Stimulated activated effector memory CD8-positive, alpha-beta T cell treated with anti-CD3 and anti-CD28 coated beads, Interleukin-12 subunit alpha, Interleukin-12 subunit beta, amount 100 ng/mL, for 72 hours (primary cell): ENCODE data around the gene WNT7A.

Experiments
- ATAC-seq: fragments of 150-1000 bp; cut with Tn5 transposase; 2 replicates; pipeline ENCODE4 v1.10.0; 2021
- DNase-seq, 2 donors: peaks; one replicate each; pipeline ENCODE4 v3.0.0; 2021 to 2022; ENCODE audit warnings: low spot score in 2 of 2
- H3K27ac Mint-ChIP-seq: one replicate; pipeline ENCODE4 v1.8.0; 2022; ENCODE audit warnings: mild to moderate bottlenecking, mixed read lengths
- H3K36me3 Mint-ChIP-seq: one replicate; pipeline ENCODE4 v1.8.0; 2022; ENCODE audit warnings: mild to moderate bottlenecking, mixed read lengths
- H3K4me1 Mint-ChIP-seq: one replicate; pipeline ENCODE4 v1.8.0; 2022; ENCODE audit warnings: mixed read lengths
- H3K4me3 Mint-ChIP-seq: one replicate; pipeline ENCODE4 v1.8.0; 2022; ENCODE audit warnings: mild to moderate bottlenecking, mixed read lengths
- H3K9me3 Mint-ChIP-seq: one replicate; pipeline ENCODE4 v1.8.0; 2022; ENCODE audit warnings: mixed read lengths

WNT7A gene

GRCh38 chr3:13891017-13891392 is 11.1 kb upstream of the WNT7A start:
- no peak overlapping the region for H3K4me3 Mint-ChIP-seq
- ATAC-seq (no peak), DNase-seq (no peak)
- peaks cover 12% of the 10 kb centered on the region for H3K4me1 Mint-ChIP-seq
- H3K9me3 Mint-ChIP-seq = no peaks in the 10 kb centered on the region
- H3K27ac Mint-ChIP-seq = peak overlapping the region; percentile 87
- H3K36me3 Mint-ChIP-seq = peaks cover 11% of the 10 kb centered on the region

- DNase-seq (peak in 1 of 2 donors; percentile 49), ATAC-seq (peak; percentile 29)
- peaks cover 7% of the 10 kb centered on the region for H3K36me3 Mint-ChIP-seq
- H3K27ac Mint-ChIP-seq = peak overlapping the region; percentile 87
- H3K4me1 Mint-ChIP-seq = peaks cover 7% of the 10 kb centered on the region
- H3K4me3 Mint-ChIP-seq = no peak overlapping the region
- no peaks in the 10 kb centered on the region for H3K9me3 Mint-ChIP-seq
Observed at GRCh38 chr3:13890377-13891016, 10.6 kb upstream of the WNT7A start.

DNA sequence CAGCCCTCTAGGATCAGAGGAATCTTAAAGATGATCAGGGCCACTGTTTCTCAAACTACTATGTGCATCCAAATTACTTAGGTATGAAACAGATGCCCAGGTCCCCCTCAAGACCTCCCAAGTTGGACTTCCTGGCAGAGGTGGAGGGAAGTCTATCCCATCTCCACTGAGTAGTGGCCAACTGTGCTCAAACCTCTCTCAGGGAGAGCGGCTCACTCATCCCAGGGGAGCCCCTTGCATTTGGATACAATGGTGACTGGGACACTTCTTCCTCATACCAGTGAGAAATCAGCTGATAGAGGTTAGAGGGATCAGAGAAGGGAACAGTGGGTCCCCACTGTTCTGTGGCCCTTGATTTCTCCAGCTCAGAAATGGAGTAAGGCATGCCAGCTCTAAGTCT is 8.7 kb upstream of the WNT7A start:
- H3K27ac Mint-ChIP-seq = no peak overlapping the region

DNA sequence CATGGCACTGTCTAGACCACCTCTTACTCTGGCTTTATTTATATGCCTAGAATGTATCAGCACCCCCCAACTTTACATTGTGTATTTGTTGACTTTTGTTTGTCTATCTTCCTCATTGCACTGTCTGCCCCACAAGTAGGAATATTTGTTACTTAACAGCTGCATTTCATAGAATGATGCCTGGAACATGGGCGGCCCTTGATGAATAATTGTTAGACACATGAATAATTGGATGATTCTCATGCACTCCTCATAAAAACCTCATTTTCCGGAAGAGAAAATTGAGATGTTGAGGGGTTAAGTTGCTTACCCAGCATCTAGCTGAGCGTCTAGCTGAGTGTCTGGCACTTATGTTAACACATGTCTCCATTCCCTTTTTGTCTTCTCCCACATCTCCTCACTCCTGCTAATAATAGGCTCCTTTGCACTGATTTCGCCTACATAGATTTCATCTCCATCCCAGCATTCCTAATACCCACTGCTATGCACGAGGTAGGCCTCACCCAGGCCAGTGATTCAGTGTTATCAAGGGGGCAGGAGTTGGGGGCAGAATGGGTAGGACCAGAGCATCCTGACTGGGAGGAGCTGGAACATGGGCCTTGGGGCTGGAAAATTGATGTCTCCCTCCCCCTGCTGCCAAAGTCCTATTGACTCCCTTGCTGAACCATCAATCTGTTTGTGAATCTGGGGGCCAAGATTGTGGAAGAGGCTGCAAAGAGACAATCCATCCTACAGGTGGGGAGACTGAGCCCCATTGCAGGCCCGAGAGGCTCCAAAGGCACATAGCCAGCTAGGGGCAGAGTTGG is 7.8 kb upstream of the WNT7A start:
- Mint-ChIP-seq H3K9me3 (no peaks in the 10 kb centered on the region), H3K27ac (peak overlapping the region; percentile 38), H3K4me1 (peaks cover 7% of the 10 kb centered on the region), H3K4me3 (no peak overlapping the region), H3K36me3 (no peaks in the 10 kb centered on the region)
- ATAC-seq = no peak
- DNase-seq = no peak

More for the DNA sequence above, 8.7 kb upstream of the WNT7A start:
- H3K4me1 Mint-ChIP-seq = peaks cover 7% of the 10 kb centered on the region
- DNase-seq (no peak), ATAC-seq (no peak)
- no peaks in the 10 kb centered on the region for H3K36me3 Mint-ChIP-seq
- H3K9me3 Mint-ChIP-seq = no peaks in the 10 kb centered on the region
- H3K4me3 Mint-ChIP-seq = no peak overlapping the region

- H3K27ac Mint-ChIP-seq = no peak overlapping the region
- DNase-seq (peak in 1 of 2 donors; percentile 40), ATAC-seq (no peak)
- peaks cover 7% of the 10 kb centered on the region for H3K4me1 Mint-ChIP-seq
- H3K9me3 Mint-ChIP-seq = no peaks in the 10 kb centered on the region
- H3K4me3 Mint-ChIP-seq = no peak overlapping the region
- no peaks in the 10 kb centered on the region for H3K36me3 Mint-ChIP-seq
Observed at GRCh38 chr3:13886593-13887129, 6.8 kb upstream of the WNT7A start.

DNA sequence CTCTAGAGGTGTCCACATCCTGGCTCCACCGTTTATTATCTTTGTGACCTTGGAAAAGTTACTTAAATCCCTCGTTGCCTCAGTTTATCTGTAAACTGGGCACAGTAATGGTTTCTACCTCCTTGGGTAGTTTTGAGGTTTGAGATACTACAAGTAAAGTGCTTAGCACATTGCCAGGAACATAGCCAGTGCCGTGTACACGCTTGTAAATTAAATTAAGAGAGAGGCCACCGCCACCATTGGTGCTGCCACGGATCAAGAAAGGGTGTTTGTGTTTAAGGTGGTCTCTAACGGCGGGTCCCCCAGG is 5.8 kb upstream of the WNT7A start:
- ATAC-seq (no peak), DNase-seq (no peak)
- no peak overlapping the region for H3K27ac Mint-ChIP-seq
- H3K4me1 Mint-ChIP-seq = peaks cover 5% of the 10 kb centered on the region
- H3K9me3 Mint-ChIP-seq = no peaks in the 10 kb centered on the region
- no peak overlapping the region for H3K4me3 Mint-ChIP-seq
- H3K36me3 Mint-ChIP-seq = no peaks in the 10 kb centered on the region

DNA sequence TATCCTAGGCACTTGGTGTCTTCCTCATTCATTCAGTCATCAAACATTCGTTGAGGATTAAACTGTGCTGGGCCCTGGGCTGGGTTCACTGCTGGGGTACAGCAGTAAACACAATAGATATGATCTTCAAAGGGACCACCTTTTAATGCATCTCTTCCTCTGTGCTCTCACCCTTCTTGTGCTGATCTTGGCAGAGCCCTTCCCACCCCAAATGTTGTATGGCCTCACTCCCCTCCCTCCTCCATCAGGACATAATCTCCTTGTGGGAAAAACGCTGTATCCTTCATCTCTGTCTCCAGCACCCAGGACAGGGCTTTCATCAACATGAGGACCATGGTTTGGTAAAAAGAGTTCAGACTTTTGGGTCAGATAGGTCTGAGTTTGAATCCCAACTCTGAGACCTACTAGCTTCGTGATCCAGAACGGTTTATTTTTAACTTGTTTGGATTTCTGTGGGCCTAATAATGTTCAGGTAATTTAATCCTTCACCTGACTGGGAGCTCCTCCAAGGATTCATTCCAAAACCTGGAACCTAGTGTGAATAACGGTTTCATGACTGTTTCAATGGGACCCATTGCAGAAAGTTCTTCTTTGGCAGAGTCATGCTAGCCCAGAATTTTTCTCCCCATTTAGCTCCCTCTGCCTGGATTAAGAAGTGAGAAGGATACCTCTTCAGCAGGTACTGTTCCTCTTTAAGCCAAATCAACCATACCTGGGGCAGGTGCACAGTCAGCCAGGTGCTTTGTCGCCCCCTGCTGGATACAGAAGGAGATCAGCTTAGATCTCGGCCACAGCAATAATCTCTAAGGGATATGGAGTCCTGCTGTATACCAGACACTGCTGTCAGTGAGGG is 5.2 kb upstream of the WNT7A start:
- Mint-ChIP-seq H3K4me1 (no peaks in the 10 kb centered on the region), H3K9me3 (no peaks in the 10 kb centered on the region), H3K36me3 (no peaks in the 10 kb centered on the region), H3K4me3 (no peak overlapping the region), H3K27ac (no peak overlapping the region)
- ATAC-seq = peak; percentile 59
- DNase-seq = peak in 1 of 2 donors; percentile 72

DNA sequence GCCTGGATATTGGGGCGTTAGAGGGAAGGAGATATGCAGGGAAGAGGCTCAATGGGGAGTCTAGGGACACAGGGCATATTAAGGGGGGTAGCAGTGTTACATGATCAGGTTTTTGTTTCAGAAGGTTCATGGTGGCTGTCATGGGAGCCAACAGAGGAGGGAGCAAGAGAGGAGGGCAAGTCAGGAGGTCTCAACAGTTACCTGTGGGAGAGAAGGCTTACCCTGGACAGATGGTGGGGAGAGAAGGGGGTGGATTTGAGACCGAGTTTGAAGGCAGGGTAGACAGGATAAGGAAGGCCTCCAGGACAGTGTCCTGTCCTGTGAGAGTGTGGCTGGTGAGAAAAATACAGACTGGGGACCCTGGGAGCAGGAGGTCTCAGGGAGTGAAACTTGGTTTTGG is 3.8 kb upstream of the WNT7A start:
- ATAC-seq = no peak
- Mint-ChIP-seq H3K4me1 (no peaks in the 10 kb centered on the region), H3K27ac (no peak overlapping the region), H3K9me3 (no peaks in the 10 kb centered on the region), H3K36me3 (no peaks in the 10 kb centered on the region), H3K4me3 (no peak overlapping the region)
- no peak for DNase-seq

- Mint-ChIP-seq H3K9me3 (no peaks in the 10 kb centered on the region), H3K4me1 (peaks cover 6% of the 10 kb centered on the region), H3K36me3 (no peaks in the 10 kb centered on the region), H3K27ac (no peak overlapping the region), H3K4me3 (no peak overlapping the region)
- peak in 1 of 2 donors; percentile 20 for DNase-seq
- ATAC-seq = no peak
Observed at GRCh38 chr3:13882876-13883275, 3.0 kb upstream of the WNT7A start.

GRCh38 chr3:13881536-13882410 is 1.9 kb upstream of the WNT7A start:
- DNase-seq (no peak), ATAC-seq (no peak)
- Mint-ChIP-seq H3K27ac (no peak overlapping the region), H3K9me3 (no peaks in the 10 kb centered on the region), H3K4me1 (peaks cover 6% of the 10 kb centered on the region), H3K36me3 (no peaks in the 10 kb centered on the region), H3K4me3 (no peak overlapping the region)

GRCh38 chr3:13880811-13881156 is 913 bp upstream of the WNT7A start:
- H3K4me1 Mint-ChIP-seq = peaks cover 6% of the 10 kb centered on the region
- DNase-seq (no peak), ATAC-seq (no peak)
- H3K9me3 Mint-ChIP-seq = no peaks in the 10 kb centered on the region
- no peaks in the 10 kb centered on the region for H3K36me3 Mint-ChIP-seq
- H3K4me3 Mint-ChIP-seq = peak overlapping the region; percentile 40
- H3K27ac Mint-ChIP-seq = no peak overlapping the region

- Mint-ChIP-seq H3K4me3 (peak overlapping the region; percentile 62), H3K36me3 (no peaks in the 10 kb centered on the region), H3K27ac (no peak overlapping the region), H3K4me1 (peaks cover 6% of the 10 kb centered on the region), H3K9me3 (no peaks in the 10 kb centered on the region)
- DNase-seq (peak in 1 of 2 donors; percentile 57), ATAC-seq (peak; percentile 27)
Observed at GRCh38 chr3:13879102-13879945, 547 bp downstream of the WNT7A start.

- ATAC-seq = no peak
- Mint-ChIP-seq H3K4me1 (peaks cover 6% of the 10 kb centered on the region), H3K4me3 (peak overlapping the region; percentile 62), H3K27ac (no peak overlapping the region), H3K36me3 (no peaks in the 10 kb centered on the region), H3K9me3 (no peaks in the 10 kb centered on the region)
- DNase-seq = peak in 1 of 2 donors; percentile 60
Observed at GRCh38 chr3:13878281-13879101, 1.4 kb downstream of the WNT7A start.
